Mucosa of stomach (tissue), 1 donor: ENCODE results near the gene NOMO2.
"Not testable (repeated sequence)": the region's sequence is repeated elsewhere in the genome, so short reads cannot be mapped to it uniquely, and the experiment has no call there.

ENCODE experiments used
- H3K27me3 ChIP-seq: one replicate; pipeline ENCODE4 v1.7.0; 2013; ENCODE audit warnings: mild to moderate bottlenecking, low read length; ENCODE audit not compliant: control insufficient read depth, insufficient read depth
- H3K36me3 ChIP-seq: one replicate; pipeline ENCODE4 v1.7.0; 2013; ENCODE audit warnings: low read length; ENCODE audit not compliant: control insufficient read depth, insufficient read depth
- H3K4me1 ChIP-seq: one replicate; pipeline ENCODE4 v1.7.0; 2013; ENCODE audit warnings: mild to moderate bottlenecking, low read length; ENCODE audit not compliant: control insufficient read depth, insufficient read depth
- H3K4me3 ChIP-seq: one replicate; pipeline ENCODE4 v1.7.0; 2013; ENCODE audit warnings: low read length
- H3K9ac ChIP-seq: one replicate; pipeline ENCODE4 v1.7.0; 2013; ENCODE audit warnings: mild to moderate bottlenecking, low read length, moderate library complexity
- H3K9me3 ChIP-seq: one replicate; pipeline ENCODE4 v1.7.0; 2013; ENCODE audit warnings: mild to moderate bottlenecking, low read length, moderate library complexity; ENCODE audit not compliant: control insufficient read depth
- donor health status: Pancreatic carcinoma.

The NOMO2 gene

GRCh38 chr16:18526547-18526946, 35.4 kb downstream of the NOMO2 start:
- H3K9me3 ChIP-seq, H3K9ac ChIP-seq, H3K4me3 ChIP-seq, H3K36me3 ChIP-seq, H3K4me1 ChIP-seq, H3K27me3 ChIP-seq: not testable (repeated sequence)

DNA sequence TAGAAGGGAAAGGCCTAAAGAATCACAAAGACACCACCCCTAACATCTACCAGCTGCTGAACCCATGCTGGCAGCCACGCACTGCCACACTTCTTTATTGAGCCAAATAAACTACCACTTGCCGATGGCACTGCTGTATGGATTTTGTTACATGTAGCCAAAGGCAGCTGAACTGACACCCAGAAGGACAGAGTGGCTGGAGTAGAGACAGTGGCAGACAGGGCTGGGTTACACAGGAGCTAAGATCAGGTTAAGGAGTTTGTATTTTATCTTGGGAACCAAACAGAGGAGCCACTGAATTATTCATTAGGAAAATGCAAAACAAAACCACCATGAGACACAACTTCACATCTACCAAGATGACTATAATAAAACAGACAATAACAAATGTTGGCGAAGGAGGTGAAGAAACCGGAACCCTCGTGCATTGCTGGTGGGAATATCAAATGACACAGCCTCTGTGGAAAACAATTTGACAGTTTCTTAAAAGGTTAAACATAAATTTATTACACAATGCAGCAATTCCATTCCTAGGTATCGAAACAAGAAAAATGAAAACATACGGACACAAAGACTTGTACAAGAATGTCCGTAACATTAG, 35.9 kb downstream of the NOMO2 start:
- not testable (repeated sequence) for H3K9me3 ChIP-seq, H3K9ac ChIP-seq, H3K4me1 ChIP-seq, H3K4me3 ChIP-seq, H3K27me3 ChIP-seq, H3K36me3 ChIP-seq

- H3K27me3 ChIP-seq, H3K9me3 ChIP-seq, H3K36me3 ChIP-seq, H3K9ac ChIP-seq, H3K4me3 ChIP-seq, H3K4me1 ChIP-seq: not testable (repeated sequence)
Measured at GRCh38 chr16:18522637-18523036, 39.3 kb downstream of the NOMO2 start.

GRCh38 chr16:18521445-18522181, 40.3 kb downstream of the NOMO2 start:
- H3K4me1 ChIP-seq, H3K9me3 ChIP-seq, H3K36me3 ChIP-seq, H3K4me3 ChIP-seq, H3K27me3 ChIP-seq, H3K9ac ChIP-seq: not testable (repeated sequence)

DNA sequence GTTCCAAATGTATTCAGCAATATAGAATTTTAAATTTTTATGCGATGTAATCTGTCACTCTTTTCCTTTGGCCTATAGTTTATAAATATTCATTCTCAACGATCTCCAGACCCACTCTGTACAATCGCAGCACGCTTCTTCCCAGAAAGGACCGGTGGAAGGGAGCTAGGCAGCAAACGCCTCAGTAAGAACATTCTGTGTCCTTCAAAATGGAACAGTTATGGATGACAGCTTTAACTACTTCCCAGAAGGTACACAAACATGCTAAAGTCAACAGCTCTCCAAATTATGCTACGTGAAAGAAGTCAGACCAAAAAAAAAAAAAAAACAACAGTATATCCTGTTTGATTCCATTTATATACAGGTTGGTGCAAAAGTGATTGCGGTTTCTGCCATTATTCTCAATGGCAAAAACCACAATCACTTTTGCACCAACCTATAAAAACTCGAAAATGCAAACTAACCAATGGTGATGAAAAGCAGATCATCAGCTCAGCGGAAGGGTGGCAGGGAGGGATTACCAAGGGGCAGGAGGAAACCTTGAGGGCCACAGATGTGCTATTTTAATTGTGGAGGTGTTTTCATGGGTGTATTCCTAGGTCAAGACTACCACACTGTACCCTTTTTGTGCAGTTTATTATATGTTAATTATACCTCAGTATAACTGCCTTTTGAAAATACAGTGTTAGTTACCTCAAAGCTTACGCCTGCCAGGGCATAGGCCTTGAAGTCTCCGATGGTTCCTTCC, 43.2 kb downstream of the NOMO2 start:
- H3K27me3 ChIP-seq, H3K9me3 ChIP-seq, H3K4me1 ChIP-seq, H3K4me3 ChIP-seq, H3K36me3 ChIP-seq, H3K9ac ChIP-seq: not testable (repeated sequence)

- not testable (repeated sequence) for H3K4me1 ChIP-seq, H3K27me3 ChIP-seq, H3K36me3 ChIP-seq, H3K9me3 ChIP-seq, H3K4me3 ChIP-seq, H3K9ac ChIP-seq
Measured at GRCh38 chr16:18498430-18498829, 63.5 kb downstream of the NOMO2 start.

- not testable (repeated sequence) for H3K4me1 ChIP-seq, H3K9me3 ChIP-seq, H3K9ac ChIP-seq, H3K36me3 ChIP-seq, H3K4me3 ChIP-seq, H3K27me3 ChIP-seq
Measured at GRCh38 chr16:18497032-18497431, 64.9 kb downstream of the NOMO2 start.

GRCh38 chr16:18492118-18492897, 69.6 kb downstream of the NOMO2 start:
- H3K9ac ChIP-seq, H3K36me3 ChIP-seq, H3K4me3 ChIP-seq, H3K9me3 ChIP-seq, H3K27me3 ChIP-seq, H3K4me1 ChIP-seq: not testable (repeated sequence)

DNA sequence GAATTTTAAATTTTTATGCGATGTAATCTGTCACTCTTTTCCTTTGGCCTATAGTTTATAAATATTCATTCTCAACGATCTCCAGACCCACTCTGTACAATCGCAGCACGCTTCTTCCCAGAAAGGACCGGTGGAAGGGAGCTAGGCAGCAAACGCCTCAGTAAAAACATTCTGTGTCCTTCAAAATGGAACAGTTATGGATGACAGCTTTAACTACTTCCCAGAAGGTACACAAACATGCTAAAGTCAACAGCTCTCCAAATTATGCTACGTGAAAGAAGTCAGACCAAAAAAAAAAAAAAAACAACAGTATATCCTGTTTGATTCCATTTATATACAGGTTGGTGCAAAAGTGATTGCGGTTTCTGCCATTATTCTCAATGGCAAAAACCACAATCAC, 125.9 kb downstream of the NOMO2 start:
- H3K4me1 ChIP-seq, H3K27me3 ChIP-seq, H3K9me3 ChIP-seq, H3K4me3 ChIP-seq, H3K9ac ChIP-seq, H3K36me3 ChIP-seq: not testable (repeated sequence)

DNA sequence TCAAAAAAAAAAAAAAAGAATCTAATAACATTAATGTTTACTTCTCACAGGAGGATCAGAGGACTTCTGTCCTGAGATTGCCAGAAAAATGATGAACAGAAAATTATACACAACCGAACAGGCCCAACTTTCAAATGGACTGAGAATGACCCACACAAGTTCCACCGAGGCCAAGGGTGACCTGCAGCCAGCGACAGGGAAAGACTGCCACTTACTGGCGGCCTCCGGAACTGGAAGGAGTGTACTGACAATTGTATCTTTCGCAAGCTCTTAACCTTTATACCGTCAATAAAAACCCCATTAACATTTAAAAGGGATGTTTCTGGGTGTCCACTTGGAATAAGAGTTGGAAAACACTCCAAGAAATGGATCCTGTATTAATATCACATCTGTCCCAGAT, 146.1 kb downstream of the NOMO2 start:
- H3K4me1 ChIP-seq, H3K27me3 ChIP-seq, H3K9ac ChIP-seq, H3K4me3 ChIP-seq, H3K36me3 ChIP-seq, H3K9me3 ChIP-seq: not testable (repeated sequence)

GRCh38 chr16:18409532-18410293, 152.2 kb downstream of the NOMO2 start:
- H3K9ac ChIP-seq, H3K9me3 ChIP-seq, H3K27me3 ChIP-seq, H3K4me3 ChIP-seq, H3K36me3 ChIP-seq, H3K4me1 ChIP-seq: not testable (repeated sequence)
